ENCODE results near the gene ENPP1.

GRCh38 chr6:131822119-131822518, 14.3 kb downstream of the ENPP1 start:
- no peak for TF ChIP-seq CTCF (IDR thresholded peaks at IDR 0.05)
- TF ChIP-seq ATF2 (CRISPR knock-in tag; IDR thresholded peaks at IDR 0.05; ENCODE audit: borderline replicate concordance, low read depth): no peak
- TF ChIP-seq ZBTB43 (CRISPR knock-in tag; IDR thresholded peaks at IDR 0.05): no peak
- TF ChIP-seq FOXP4 (CRISPR knock-in tag; IDR thresholded peaks at IDR 0.05): no peak
- TF ChIP-seq E2F1 (CRISPR knock-in tag; IDR thresholded peaks at IDR 0.05): no peak
- no peak for TF ChIP-seq TEAD4 (CRISPR knock-in tag; IDR thresholded peaks at IDR 0.05)

Measured in WTC11 (cell line).